Endothelial cell of umbilical vein (primary cell): Measurements from ENCODE around the gene PYROXD2.

Experiments
- CTCF ChIP-seq, 2 donors: IDR thresholded peaks; 1 replicate in 1 of 2; 2 replicates in 1 of 2; pipeline ENCODE4 v1.5.1; 2011; ENCODE audit warnings: low read length in 2 of 2, mild to moderate bottlenecking in 2 of 2, moderate library complexity in 2 of 2, control low read depth in 1 of 2, inconsistent platforms in 1 of 2, low read depth in 1 of 2; ENCODE audit not compliant: insufficient read depth in 1 of 2; ENCODE audit errors: extremely low read depth in 1 of 2
- EZH2 ChIP-seq: IDR thresholded peaks from 2 replicates; pipeline ENCODE4 v1.6.1; 2012; ENCODE audit warnings: borderline replicate concordance, low read depth, mild to moderate bottlenecking, moderate library complexity, low read length, inconsistent platforms; ENCODE audit not compliant: severe bottlenecking
- MAX ChIP-seq: IDR thresholded peaks from 2 replicates; pipeline ENCODE4 v1.6.1; 2011; ENCODE audit not compliant: insufficient read depth, insufficient read length
- POLR2AphosphoS5 ChIP-seq: IDR thresholded peaks from 2 replicates; pipeline ENCODE4 v1.6.1; 2012; ENCODE audit warnings: low read depth, mild to moderate bottlenecking, control low read depth, low read length, moderate library complexity; ENCODE audit not compliant: insufficient read depth

GRCh38 chr10:98411768-98412167, 3.2 kb downstream of the PYROXD2 start:
- TF ChIP-seq CTCF (IDR thresholded peaks at IDR 0.05; ENCODE audit: extremely low read depth in 1 of 2, insufficient read depth in 1 of 2, low read depth in 1 of 2, low read length in 2 of 2) (no peak), EZH2 (no peak), POLR2AphosphoS5 (no peak), MAX (no peak)
